HCT116 (cell line): ENCODE results near the gene ADAMTS15. TPM values are rescaled to one million over a fixed set of nuclear protein-coding genes. Genes with fewer than 3 reads are reported as not detected.

ENCODE experiments used
- ATAC-seq: fragments of 200-7000 bp; cut with Tn5 transposase; 2 replicates; pipeline ENCODE4 v1.9.1; 2020; ENCODE audit warnings: mild to moderate bottlenecking, moderate library complexity
- BruUV-seq: library from RNA; stranded (reverse); fragments of 400-500 nt; replicated peaks from 2 replicates; lab custom pipeline; 2021; lab: Mats Ljungman, UMichigan
- CTCF ChIA-PET: fragments of 300-600 bp; sonication (Branson Sonifier 250); formaldehyde crosslinking; loops from one replicate; lab custom pipeline; 2021; ENCODE audit warnings: antibody characterized with exemption; lab: Charles Lee
- POLR2A ChIA-PET: fragments of 300-600, 350-600 bp; sonication (Branson Sonifier 250); formaldehyde crosslinking; loops from one replicate; lab custom pipeline; 2021; ENCODE audit warnings: antibody characterized with exemption; lab: Charles Lee
- RAD21 ChIA-PET, 2 experiments: fragments of 300-600 bp; sonication (Branson Sonifier 250); formaldehyde crosslinking; loops; one replicate each; lab custom pipeline; 2023; ENCODE audit warnings: low total read pairs in 2 of 2; ENCODE audit not compliant: uncharacterized antibody in 2 of 2, unreplicated experiment in 2 of 2, low non-redundant PET in 1 of 2; lab: Charles Lee
- DNase-seq: peaks from one replicate; pipeline ENCODE4 v3.0.0-alpha.2; 2010; ENCODE audit warnings: low read depth, low spot score
- H2AFZ ChIP-seq: fragments of 200-600 bp; shearing (Covaris generic), sonication (generic); 2 replicates; pipeline ENCODE4 v1.6.1; 2017; ENCODE audit warnings: low read depth, mixed run types, mixed read lengths, antibody characterized with exemption, low read length; ENCODE audit not compliant: poor library complexity, severe bottlenecking
- H3K27ac ChIP-seq: 2 replicates; pipeline ENCODE4 v1.5.1; 2012; ENCODE audit warnings: low read depth, low read length
- H3K27me3 ChIP-seq: fragments of 200-600 bp; sonication (generic); 2 replicates; pipeline ENCODE4 v1.6.1; 2016; ENCODE audit warnings: mixed run types, low read length, mixed read lengths; ENCODE audit not compliant: insufficient read depth
- H3K36me3 ChIP-seq, 2 experiments: fragments of 200-500 bp in 1 of 2; fragments of 200-600 bp in 1 of 2; sonication (Bioruptor generic) in 1 of 2; sonication (generic) in 1 of 2; 2 replicates each; pipeline versions ENCODE4 v1.5.1 to v1.6.1; 2014 to 2016; ENCODE audit warnings: low read length in 2 of 2, inconsistent platforms in 1 of 2, mixed read lengths in 1 of 2, mixed run types in 1 of 2; ENCODE audit not compliant: insufficient read depth in 2 of 2, control insufficient read depth in 1 of 2
- H3K4me1 ChIP-seq, 2 experiments: fragments of 200-600 bp in 1 of 2; sonication (generic) in 1 of 2; 2 replicates each; pipeline versions ENCODE4 v1.5.1 to v1.6.1; 2012 to 2017; ENCODE audit warnings: low read length in 2 of 2, inconsistent platforms in 1 of 2, mild to moderate bottlenecking in 1 of 2, mixed read lengths in 1 of 2, mixed run types in 1 of 2, moderate library complexity in 1 of 2; ENCODE audit not compliant: insufficient read depth in 2 of 2, control insufficient read depth in 1 of 2
- H3K4me2 ChIP-seq: fragments of 200-600 bp; sonication (generic); 2 replicates; pipeline ENCODE4 v1.6.1; 2017; ENCODE audit warnings: mixed run types, low read length, mixed read lengths
- H3K4me3 ChIP-seq, 2 experiments: fragments of 200-600 bp in 1 of 2; sonication (generic) in 1 of 2; replicated peaks in 1 of 2; 2 replicates each; pipeline ENCODE4 v1.5.1; 2011 to 2016; ENCODE audit warnings: low read length in 2 of 2, control low read depth in 1 of 2, low read depth in 1 of 2, mild to moderate bottlenecking in 1 of 2, mixed read lengths in 1 of 2, mixed run types in 1 of 2
- H3K79me2 ChIP-seq: fragments of 200-600 bp; sonication (generic); 2 replicates; pipeline ENCODE4 v1.6.1; 2017; ENCODE audit warnings: mild to moderate bottlenecking, mixed run types, low read length, moderate library complexity, mixed read lengths; ENCODE audit not compliant: insufficient read depth
- H3K9ac ChIP-seq: fragments of 200-600 bp; sonication (generic); 2 replicates; pipeline ENCODE4 v1.6.1; 2016; ENCODE audit warnings: low read length, mixed read lengths
- H3K9me2 ChIP-seq: fragments of 200-600 bp; sonication (generic), shearing (Covaris generic); 2 replicates; pipeline ENCODE4 v1.6.1; 2017; ENCODE audit warnings: mixed run types, mild to moderate bottlenecking, moderate library complexity; ENCODE audit not compliant: insufficient read depth
- H3K9me3 ChIP-seq, 2 experiments: fragments of 200-500 bp in 1 of 2; fragments of 200-600 bp in 1 of 2; sonication (Bioruptor generic) in 1 of 2; sonication (generic) in 1 of 2; 2 replicates each; pipeline ENCODE4 v1.6.1; 2014 to 2017; ENCODE audit warnings: low read length in 2 of 2, mixed read lengths in 2 of 2, inconsistent platforms in 1 of 2, low read depth in 1 of 2, mild to moderate bottlenecking in 1 of 2, mixed run types in 1 of 2, moderate library complexity in 1 of 2; ENCODE audit not compliant: control insufficient read depth in 1 of 2, insufficient read depth in 1 of 2
- H4K20me1 ChIP-seq: fragments of 200-600 bp; sonication (generic), shearing (Covaris generic); 2 replicates; pipeline ENCODE4 v1.6.1; 2017; ENCODE audit warnings: mixed run types, mild to moderate bottlenecking, moderate library complexity; ENCODE audit not compliant: insufficient read depth
- CBX3 ChIP-seq: IDR thresholded peaks from 2 replicates; pipeline ENCODE4 v1.6.1; 2012; ENCODE audit warnings: low read depth
- ELF1 ChIP-seq: IDR thresholded peaks from 2 replicates; pipeline ENCODE4 v1.6.1; 2012; ENCODE audit warnings: low read depth, borderline replicate concordance
- EZH2 ChIP-seq: fragments of 200-600 bp; sonication (generic); IDR thresholded peaks from 2 replicates; pipeline ENCODE4 v1.6.1; 2017; ENCODE audit warnings: antibody characterized with exemption, mixed run types
- JUND ChIP-seq: IDR thresholded peaks from 2 replicates; pipeline ENCODE4 v1.6.1; 2012
- YY1 ChIP-seq: IDR thresholded peaks from 2 replicates; pipeline ENCODE4 v1.6.1; 2011; ENCODE audit warnings: low read length, low read depth, moderate library complexity, mild to moderate bottlenecking; ENCODE audit not compliant: insufficient replicate concordance; ENCODE audit errors: extremely low read depth
- intact Hi-C: fragments of 100-400 bp; cut with micrococcal nuclease; formaldehyde crosslinking; loops from 2 replicates; pipeline ENCODE4 v1.10.0; 2022
- total RNA-seq: library from RNA; stranded (reverse); gene quantifications from one replicate; pipeline ENCODE4 v1.2.1, GENCODE V29; 2021; ENCODE audit not compliant: unreplicated experiment
- TF ChIP-seq, protein P1 (sequence below), 3 experiments: fragments of 200-600 bp in 1 of 3; sonication (generic) in 1 of 3; IDR thresholded peaks in 2 of 3; conservative IDR thresholded peaks in 1 of 3; 2 replicates each; pipeline ENCODE4 v1.5.1; 2012 to 2017; ENCODE audit warnings: low read depth in 2 of 3, low read length in 2 of 3, antibody characterized with exemption in 1 of 3, borderline replicate concordance in 1 of 3, control low read depth in 1 of 3, mild to moderate bottlenecking in 1 of 3, mixed read lengths in 1 of 3, mixed run types in 1 of 3, moderate library complexity in 1 of 3; ENCODE audit not compliant: insufficient read depth in 1 of 3
- TF ChIP-seq, protein P2 (sequence below): IDR thresholded peaks from 2 replicates; pipeline ENCODE4 v1.6.1; 2012; ENCODE audit warnings: low read depth

ADAMTS15 gene
- total RNA-seq, 1 experiment from 2014 or later, result 0.44 TPM

DNA sequence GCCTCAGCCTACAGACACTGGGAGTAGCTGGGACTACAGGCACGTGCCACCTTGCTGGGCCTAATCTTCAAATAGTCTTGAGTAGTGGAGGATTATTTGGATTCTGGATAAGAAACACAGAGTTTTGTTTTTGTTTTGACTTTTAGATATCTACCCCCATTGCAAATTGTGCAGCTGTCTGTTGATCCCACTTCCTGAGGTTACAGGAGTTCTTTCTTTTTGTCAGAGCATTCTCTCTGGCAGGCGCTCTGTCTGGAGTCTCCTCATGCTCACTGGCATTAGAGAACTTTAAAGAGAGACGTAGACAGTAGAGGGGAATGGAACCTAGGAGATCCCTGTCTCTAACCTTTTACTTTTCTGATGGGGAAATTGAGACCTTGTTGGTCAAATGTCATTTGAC is 12.3 kb upstream of the ADAMTS15 start:
- POLR2A ChIA-PET, result no interaction called here
- CTCF ChIA-PET, result interaction anchor here (1.2 kb wide), 1 partner anchor 460 kb away, joined by 3 read pairs; no protein-coding TSS in a partner anchor

More for the DNA sequence above, 12.3 kb upstream of the ADAMTS15 start:
- BruUV-seq, result no TSS peak
- no peaks in the 10 kb centered on the region for H3K9me2 ChIP-seq
- no peaks in the 10 kb centered on the region for H3K79me2 ChIP-seq
- H3K4me3 ChIP-seq, result no peak overlapping the region
- H3K9ac ChIP-seq, result no peak overlapping the region
- RAD21 ChIA-PET, result no interaction called here
- intact Hi-C loops, result loop anchor here (10.0 kb wide), 2 partner anchors 229 to 651 kb away; no protein-coding TSS in a partner anchor
- H3K27me3 ChIP-seq, result no peaks in the 10 kb centered on the region; the same call in 1 of the 2 replicates
- no peaks in the 10 kb centered on the region for H3K9me3 ChIP-seq
- H3K4me1 ChIP-seq, result peaks cover 0 to 3% of the 10 kb centered on the region in 2 experiments; a peak in 1 of 4 replicates
- H4K20me1 ChIP-seq, result no peaks in the 10 kb centered on the region
- DNase-seq, result no peak
- no peak overlapping the region for H2AFZ ChIP-seq
- H3K4me2 ChIP-seq, result no peak overlapping the region
- TF ChIP-seq YY1, result no peak
- TF ChIP-seq, protein P1, sequence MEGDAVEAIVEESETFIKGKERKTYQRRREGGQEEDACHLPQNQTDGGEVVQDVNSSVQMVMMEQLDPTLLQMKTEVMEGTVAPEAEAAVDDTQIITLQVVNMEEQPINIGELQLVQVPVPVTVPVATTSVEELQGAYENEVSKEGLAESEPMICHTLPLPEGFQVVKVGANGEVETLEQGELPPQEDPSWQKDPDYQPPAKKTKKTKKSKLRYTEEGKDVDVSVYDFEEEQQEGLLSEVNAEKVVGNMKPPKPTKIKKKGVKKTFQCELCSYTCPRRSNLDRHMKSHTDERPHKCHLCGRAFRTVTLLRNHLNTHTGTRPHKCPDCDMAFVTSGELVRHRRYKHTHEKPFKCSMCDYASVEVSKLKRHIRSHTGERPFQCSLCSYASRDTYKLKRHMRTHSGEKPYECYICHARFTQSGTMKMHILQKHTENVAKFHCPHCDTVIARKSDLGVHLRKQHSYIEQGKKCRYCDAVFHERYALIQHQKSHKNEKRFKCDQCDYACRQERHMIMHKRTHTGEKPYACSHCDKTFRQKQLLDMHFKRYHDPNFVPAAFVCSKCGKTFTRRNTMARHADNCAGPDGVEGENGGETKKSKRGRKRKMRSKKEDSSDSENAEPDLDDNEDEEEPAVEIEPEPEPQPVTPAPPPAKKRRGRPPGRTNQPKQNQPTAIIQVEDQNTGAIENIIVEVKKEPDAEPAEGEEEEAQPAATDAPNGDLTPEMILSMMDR (IDR thresholded peaks at IDR 0.05 in 2 of 3, conservative IDR thresholded peaks at IDR 0.05 in 1 of 3; ENCODE audit: borderline replicate concordance in 1 of 3, insufficient read depth in 1 of 3, low read depth in 2 of 3, low read length in 2 of 3), result no peak
- no peak for TF ChIP-seq EZH2
- no peak for TF ChIP-seq JUND
- TF ChIP-seq CBX3, result no peak
- TF ChIP-seq, protein P2, sequence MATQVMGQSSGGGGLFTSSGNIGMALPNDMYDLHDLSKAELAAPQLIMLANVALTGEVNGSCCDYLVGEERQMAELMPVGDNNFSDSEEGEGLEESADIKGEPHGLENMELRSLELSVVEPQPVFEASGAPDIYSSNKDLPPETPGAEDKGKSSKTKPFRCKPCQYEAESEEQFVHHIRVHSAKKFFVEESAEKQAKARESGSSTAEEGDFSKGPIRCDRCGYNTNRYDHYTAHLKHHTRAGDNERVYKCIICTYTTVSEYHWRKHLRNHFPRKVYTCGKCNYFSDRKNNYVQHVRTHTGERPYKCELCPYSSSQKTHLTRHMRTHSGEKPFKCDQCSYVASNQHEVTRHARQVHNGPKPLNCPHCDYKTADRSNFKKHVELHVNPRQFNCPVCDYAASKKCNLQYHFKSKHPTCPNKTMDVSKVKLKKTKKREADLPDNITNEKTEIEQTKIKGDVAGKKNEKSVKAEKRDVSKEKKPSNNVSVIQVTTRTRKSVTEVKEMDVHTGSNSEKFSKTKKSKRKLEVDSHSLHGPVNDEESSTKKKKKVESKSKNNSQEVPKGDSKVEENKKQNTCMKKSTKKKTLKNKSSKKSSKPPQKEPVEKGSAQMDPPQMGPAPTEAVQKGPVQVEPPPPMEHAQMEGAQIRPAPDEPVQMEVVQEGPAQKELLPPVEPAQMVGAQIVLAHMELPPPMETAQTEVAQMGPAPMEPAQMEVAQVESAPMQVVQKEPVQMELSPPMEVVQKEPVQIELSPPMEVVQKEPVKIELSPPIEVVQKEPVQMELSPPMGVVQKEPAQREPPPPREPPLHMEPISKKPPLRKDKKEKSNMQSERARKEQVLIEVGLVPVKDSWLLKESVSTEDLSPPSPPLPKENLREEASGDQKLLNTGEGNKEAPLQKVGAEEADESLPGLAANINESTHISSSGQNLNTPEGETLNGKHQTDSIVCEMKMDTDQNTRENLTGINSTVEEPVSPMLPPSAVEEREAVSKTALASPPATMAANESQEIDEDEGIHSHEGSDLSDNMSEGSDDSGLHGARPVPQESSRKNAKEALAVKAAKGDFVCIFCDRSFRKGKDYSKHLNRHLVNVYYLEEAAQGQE, result no peak
- TF ChIP-seq ELF1, result no peak
- no peaks in the 10 kb centered on the region for H3K36me3 ChIP-seq
- no peak for ATAC-seq
- no peak overlapping the region for H3K27ac ChIP-seq
